Kidney (tissue), 14 donors: ENCODE data around the gene TNFRSF8. TPM values are rescaled to one million over a fixed set of nuclear protein-coding genes. Genes with fewer than 3 reads are reported as not detected.

ENCODE experiments used
- DNase-seq, 5 donors: peaks; one replicate each; pipeline ENCODE4 v3.0.0-alpha.2; 2013 to 2020
- FAIRE-seq: peaks from 2 replicates; lab custom pipeline; 2012; peaks lifted over from hg19 to GRCh38; lab: Jason Lieb, UNC
- H3K27ac ChIP-seq, 2 donors: one replicate each; pipeline ENCODE4 v1.7.0; 2013; ENCODE audit warnings: low read depth in 2 of 2, low read length in 2 of 2, inconsistent platforms in 1 of 2
- H3K27me3 ChIP-seq: one replicate; pipeline ENCODE4 v1.7.1; 2013; ENCODE audit warnings: low read length, inconsistent platforms; ENCODE audit not compliant: control insufficient read depth, insufficient read depth
- H3K36me3 ChIP-seq, 3 donors: one replicate each; pipeline versions ENCODE4 v1.7.0 to v1.7.1; 2013; ENCODE audit warnings: low read length in 3 of 3, control low read depth in 1 of 3, inconsistent platforms in 1 of 3; ENCODE audit not compliant: insufficient read depth in 3 of 3, control insufficient read depth in 2 of 3
- H3K4me1 ChIP-seq, 3 donors: one replicate each; pipeline versions ENCODE4 v1.7.0 to v1.7.1; 2013; ENCODE audit warnings: low read length in 3 of 3, inconsistent platforms in 1 of 3, low read depth in 1 of 3; ENCODE audit not compliant: control insufficient read depth in 2 of 3, insufficient read depth in 2 of 3
- H3K4me3 ChIP-seq, 3 donors: one replicate each; pipeline versions ENCODE4 v1.7.0 to v1.8.1; 2013; ENCODE audit warnings: low read length in 3 of 3, control low read depth in 1 of 3, inconsistent platforms in 1 of 3
- H3K9ac ChIP-seq, 3 donors: one replicate each; pipeline versions ENCODE4 v1.7.0 to v1.7.1; 2013; ENCODE audit warnings: low read length in 3 of 3, control low read depth in 1 of 3, inconsistent platforms in 1 of 3
- H3K9me3 ChIP-seq, 3 donors: one replicate each; pipeline versions ENCODE4 v1.7.0 to v1.7.1; 2013; ENCODE audit warnings: low read length in 3 of 3, control low read depth in 1 of 3, inconsistent platforms in 1 of 3; ENCODE audit not compliant: control insufficient read depth in 2 of 3, insufficient read depth in 1 of 3
- CTCF ChIP-seq: IDR thresholded peaks from 3 replicates; pipeline ENCODE4 v1.5.1; 2012; ENCODE audit warnings: mild to moderate bottlenecking, moderate library complexity, borderline replicate concordance; ENCODE audit not compliant: insufficient read depth; ENCODE audit errors: extremely low read depth
- intact Hi-C: fragments of 100-400 bp; cut with DNase I; formaldehyde crosslinking; loops from one replicate; pipeline ENCODE4 v1.11.1; 2022
- polyA plus RNA-seq: library from polyadenylated mRNA; stranded (reverse); fragments of 350-450 nt; fragmentation: Illumina TruSeq; extraction: RNeasy Lipid Tissue Mini Kit (QIAGEN cat#74804); gene quantifications from one replicate; pipeline ENCODE4 v1.2.3, GENCODE V29; 2014; ENCODE audit warnings: low read depth, low replicate concordance; ENCODE audit not compliant: insufficient read depth
- total RNA-seq: library from RNA; stranded (reverse); fragmentation: NEBNext Ultra II Directional; extraction: Animal tissue kit (Norgen Biotek cat#: 25700); gene quantifications from one replicate; pipeline ENCODE4 v1.2.1, GENCODE V29; 2021
- donor health status: control.
- donor health status: control.
- donor health status: control.
- donor health status: control.
- donor health status: control.
- donor health status: DM: yes; HTN: yes; CAD: no.
- donor health status: Normal renal cell carcinoma (clear cell type).

The TNFRSF8 gene
- total and polyA plus RNA-seq, 2 donors from 2014 or later: 0.94 to 0.97 TPM

DNA sequence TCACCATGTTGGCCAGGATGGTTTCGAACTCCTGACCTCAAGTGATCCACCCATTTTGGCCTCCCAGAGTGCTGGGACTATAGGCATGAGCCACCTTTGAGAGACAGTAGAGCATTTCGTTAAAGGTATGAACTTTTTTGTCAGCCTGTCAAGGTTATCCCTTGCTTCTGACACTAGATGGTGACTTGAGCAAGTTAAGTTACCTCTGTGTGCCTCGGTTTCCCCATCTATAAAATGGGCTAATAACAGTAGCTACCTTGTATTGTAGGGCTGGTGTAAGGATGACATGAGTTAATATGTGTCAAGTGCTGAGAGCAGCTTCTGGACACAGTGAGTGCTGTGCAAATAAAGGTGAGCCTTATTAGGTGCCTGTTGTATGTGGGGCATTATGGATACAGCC lies 8.8 kb downstream of the TNFRSF8 start:
- Histone ChIP-seq H3K4me3 (no peak overlapping the region), H3K9ac (no peak overlapping the region), H3K27me3 (no peaks in the 10 kb centered on the region), H3K9me3 (no peaks in the 10 kb centered on the region), H3K4me1 (no peaks in the 10 kb centered on the region), H3K36me3 (no peaks in the 10 kb centered on the region), H3K27ac (no peak overlapping the region)
- DNase-seq (no peak), FAIRE-seq (no peak)
- TF ChIP-seq CTCF: no peak
- intact Hi-C loops: no loop called here

GRCh38 chr1:12072741-12073140 lies 9.6 kb downstream of the TNFRSF8 start:
- Histone ChIP-seq H3K27ac (no peak overlapping the region), H3K36me3 (no peaks in the 10 kb centered on the region), H3K9ac (no peak overlapping the region), H3K4me1 (no peaks in the 10 kb centered on the region), H3K27me3 (no peaks in the 10 kb centered on the region), H3K9me3 (no peaks in the 10 kb centered on the region), H3K4me3 (no peak overlapping the region)
- intact Hi-C loops: no loop called here
- FAIRE-seq (no peak), DNase-seq (no peak)
- no peak for TF ChIP-seq CTCF

- no peak for FAIRE-seq
- Histone ChIP-seq H3K4me1 (no peaks in the 10 kb centered on the region), H3K9me3 (no peaks in the 10 kb centered on the region), H3K27me3 (no peaks in the 10 kb centered on the region), H3K4me3 (no peak overlapping the region), H3K27ac (no peak overlapping the region), H3K9ac (no peak overlapping the region), H3K36me3 (no peaks in the 10 kb centered on the region)
- intact Hi-C loops: no loop called here
- peak in 1 of 5 donors; percentile 53 for DNase-seq
- no peak for TF ChIP-seq CTCF
Measured at GRCh38 chr1:12073796-12074195, 10.7 kb downstream of the TNFRSF8 start.
